GM23338 (cell line): ENCODE data around the gene TTYH3. TPM values are rescaled to one million over a fixed set of nuclear protein-coding genes. Genes with fewer than 3 reads are reported as not detected.
"Not testable (repeated sequence)": the region's sequence is repeated elsewhere in the genome, so short reads cannot be mapped to it uniquely, and the experiment has no call there.

ENCODE experiments used
- ATAC-seq: fragments of 200-7000 bp; cut with Tn5 transposase; 3 replicates; pipeline ENCODE4 v1.9.1; 2020
- DNase-seq: peaks from one replicate; pipeline ENCODE4 v3.0.0-alpha.2; 2015; ENCODE audit warnings: low spot score
- H2AFZ ChIP-seq: fragments of 200-600 bp; sonication (generic); 2 replicates; pipeline ENCODE4 v1.8.0; 2016; ENCODE audit warnings: antibody characterized with exemption, mild to moderate bottlenecking, moderate library complexity
- H3F3A ChIP-seq: fragments of 200-600 bp; sonication (generic); replicated peaks from 2 replicates; pipeline ENCODE4 v1.8.0; 2017; ENCODE audit warnings: antibody characterized with exemption, mixed run types, low read depth
- H3K27ac ChIP-seq: fragments of 200-600 bp; sonication (generic); 2 replicates; pipeline ENCODE4 v1.6.1; 2016; ENCODE audit warnings: low read depth
- H3K27me3 ChIP-seq: fragments of 200-600 bp; sonication (generic); 2 replicates; pipeline ENCODE4 v1.8.0; 2016; ENCODE audit warnings: mild to moderate bottlenecking, mixed run types, moderate library complexity; ENCODE audit not compliant: insufficient read depth
- H3K36me3 ChIP-seq: fragments of 200-600 bp; sonication (generic); 2 replicates; pipeline ENCODE4 v1.8.0; 2016; ENCODE audit warnings: mild to moderate bottlenecking; ENCODE audit not compliant: insufficient read depth
- H3K4me1 ChIP-seq: fragments of 200-600 bp; sonication (generic); 2 replicates; pipeline ENCODE4 v1.8.0; 2016; ENCODE audit warnings: mild to moderate bottlenecking, moderate library complexity; ENCODE audit not compliant: insufficient read depth
- H3K4me2 ChIP-seq: fragments of 200-600 bp; sonication (generic); 2 replicates; pipeline ENCODE4 v1.7.1; 2017; ENCODE audit warnings: mixed run types
- H3K4me3 ChIP-seq: fragments of 200-600 bp; sonication (generic); 2 replicates; pipeline ENCODE4 v1.6.1; 2016; ENCODE audit warnings: mixed run types
- H3K79me2 ChIP-seq: fragments of 200-600 bp; sonication (generic); replicated peaks from 2 replicates; pipeline ENCODE4 v1.8.0; 2017; ENCODE audit warnings: mild to moderate bottlenecking; ENCODE audit not compliant: insufficient read depth
- H3K9me2 ChIP-seq: fragments of 200-600 bp; sonication (generic); 2 replicates; pipeline ENCODE4 v1.8.0; 2017; ENCODE audit not compliant: insufficient read depth
- H4K20me1 ChIP-seq: fragments of 200-600 bp; sonication (generic); replicated peaks from 2 replicates; pipeline ENCODE4 v1.8.0; 2017; ENCODE audit warnings: mild to moderate bottlenecking; ENCODE audit not compliant: insufficient read depth
- H3K27ac Mint-ChIP-seq: 2 replicates; pipeline ENCODE4 v1.8.0; 2020; ENCODE audit warnings: inconsistent platforms, mild to moderate bottlenecking, moderate library complexity, mixed read lengths
- H3K27me3 Mint-ChIP-seq: 3 replicates; pipeline ENCODE4 v1.8.0; 2022; ENCODE audit warnings: low read depth, mild to moderate bottlenecking, moderate library complexity, mixed read lengths, inconsistent platforms; ENCODE audit not compliant: insufficient read depth, poor library complexity
- H3K36me3 Mint-ChIP-seq: 3 replicates; pipeline ENCODE4 v1.8.0; 2021; ENCODE audit warnings: low read depth, mild to moderate bottlenecking, inconsistent platforms, moderate library complexity, mixed read lengths
- H3K4me1 Mint-ChIP-seq: 3 replicates; pipeline ENCODE4 v1.8.0; 2020; ENCODE audit warnings: mild to moderate bottlenecking, inconsistent platforms, mixed read lengths
- H3K4me3 Mint-ChIP-seq: 3 replicates; pipeline ENCODE4 v1.8.0; 2021; ENCODE audit warnings: moderate library complexity, mild to moderate bottlenecking, inconsistent platforms, mixed read lengths
- H3K9me3 Mint-ChIP-seq: 3 replicates; pipeline ENCODE4 v1.8.0; 2020; ENCODE audit warnings: moderate library complexity, mild to moderate bottlenecking, inconsistent platforms, mixed read lengths
- ETS1 ChIP-seq: IDR thresholded peaks from 2 replicates; pipeline ENCODE4 v1.6.1; 2016; ENCODE audit warnings: antibody characterized with exemption
- STAT1 ChIP-seq: IDR thresholded peaks from one replicate; pipeline ENCODE4 v1.6.1; 2016; ENCODE audit warnings: antibody characterized with exemption; ENCODE audit not compliant: unreplicated experiment
- ZNF114 ChIP-seq: fragments of 250-450 bp; sonication (Bioruptor Pico); IDR thresholded peaks from 2 replicates; pipeline ENCODE4 v1.5.0; 2020; ENCODE audit warnings: mild to moderate bottlenecking, moderate library complexity
- polyA plus RNA-seq: library from polyadenylated mRNA; unstranded; fragments of >200 nt; fragmentation: Nextera tagmentation; extraction: Ambion mirVana; gene quantifications from 2 replicates; pipeline ENCODE4 v1.2.1, GENCODE V29; 2016
- total RNA-seq: library from RNA; depleted of rRNA; stranded (reverse); fragments of >200 nt; shearing (Covaris generic); gene quantifications from 2 replicates; pipeline ENCODE4 v1.2.3, GENCODE V29; 2014

TTYH3 gene
- total and polyA plus RNA-seq, 2 experiments from 2014 or later = 59.6 to 126 TPM

- no peak overlapping the region for H3K27ac Mint-ChIP-seq
- Histone ChIP-seq H4K20me1 (no peaks in the 10 kb centered on the region), H2AFZ (no peak overlapping the region), H3K79me2 (no peaks in the 10 kb centered on the region), H3K36me3 (no peaks in the 10 kb centered on the region), H3K27me3 (no peaks in the 10 kb centered on the region), H3K4me1 (no peaks in the 10 kb centered on the region), H3K4me3 (no peak overlapping the region), H3K4me2 (no peak overlapping the region), H3F3A (no peaks in the 10 kb centered on the region), H3K9me2 (no peaks in the 10 kb centered on the region), H3K27ac (no peak overlapping the region)
- ATAC-seq (no peak), DNase-seq (no peak)
- no peaks in the 10 kb centered on the region; the same call in 2 of the 3 replicates for H3K4me1 Mint-ChIP-seq
- H3K36me3 Mint-ChIP-seq = no peaks in the 10 kb centered on the region
- no peak overlapping the region for H3K4me3 Mint-ChIP-seq
- no peak for TF ChIP-seq ETS1
- TF ChIP-seq ZNF114 = no peak
- no peak for TF ChIP-seq STAT1
- H3K27me3 Mint-ChIP-seq = peaks cover 18% of the 10 kb centered on the region
- no peaks in the 10 kb centered on the region for H3K9me3 Mint-ChIP-seq
Observed at GRCh38 chr7:2675256-2675764, 43.5 kb downstream of the TTYH3 start.

- not testable (repeated sequence) for H3K27ac ChIP-seq, H3K4me1 ChIP-seq, DNase-seq, H3K9me2 ChIP-seq, H3K4me1 Mint-ChIP-seq, H3K36me3 ChIP-seq, H3K4me3 ChIP-seq, H3K79me2 ChIP-seq, H3K9me3 Mint-ChIP-seq, H3K27ac Mint-ChIP-seq, ATAC-seq, H2AFZ ChIP-seq, H3K4me2 ChIP-seq, H3F3A ChIP-seq, H3K27me3 ChIP-seq, H4K20me1 ChIP-seq, H3K4me3 Mint-ChIP-seq, H3K36me3 Mint-ChIP-seq
- H3K27me3 Mint-ChIP-seq = peaks cover 15% of the 10 kb centered on the region
Observed at GRCh38 chr7:2676576-2676975, 44.8 kb downstream of the TTYH3 start.

GRCh38 chr7:2678454-2678853 lies 46.7 kb downstream of the TTYH3 start:
- not testable (repeated sequence) for H3K79me2 ChIP-seq, H3K4me1 Mint-ChIP-seq

GRCh38 chr7:2679135-2680127 lies 47.6 kb downstream of the TTYH3 start:
- not testable (repeated sequence) for H3K36me3 Mint-ChIP-seq, H4K20me1 ChIP-seq, H3F3A ChIP-seq, DNase-seq, H3K4me3 Mint-ChIP-seq, H3K27ac Mint-ChIP-seq, H3K4me2 ChIP-seq, H3K27ac ChIP-seq, H3K36me3 ChIP-seq, H3K9me2 ChIP-seq, H3K4me3 ChIP-seq, H3K4me1 ChIP-seq, H3K9me3 Mint-ChIP-seq, H3K79me2 ChIP-seq, H3K4me1 Mint-ChIP-seq, H3K27me3 ChIP-seq, ATAC-seq
- H2AFZ ChIP-seq = 0 out of 2 replicates have a peak overlapping the region, but pooled peaks have one; percentile 72
- peaks cover 14% of the 10 kb centered on the region for H3K27me3 Mint-ChIP-seq

More at GRCh38 chr7:2678454-2678853, 46.7 kb downstream of the TTYH3 start:
- H3K4me3 Mint-ChIP-seq, H3K4me2 ChIP-seq, DNase-seq, H3K4me3 ChIP-seq, H3F3A ChIP-seq, H3K27me3 ChIP-seq, H3K9me2 ChIP-seq, H4K20me1 ChIP-seq, H3K36me3 Mint-ChIP-seq, ATAC-seq, H2AFZ ChIP-seq, H3K27ac ChIP-seq, H3K9me3 Mint-ChIP-seq, H3K27ac Mint-ChIP-seq, H3K4me1 ChIP-seq, H3K36me3 ChIP-seq: not testable (repeated sequence)
- peaks cover 14% of the 10 kb centered on the region for H3K27me3 Mint-ChIP-seq
